Smooth muscle cell (in vitro differentiated cells): ENCODE results near the gene MEF2B. TPM values are rescaled to one million over a fixed set of nuclear protein-coding genes. Genes with fewer than 3 reads are reported as not detected.
A peak's percentile ranks its signal among the peaks of the same experiment; 100 is the strongest.
"Not testable (repeated sequence)": the region's sequence is repeated elsewhere in the genome, so short reads cannot be mapped to it uniquely, and the experiment has no call there.

ENCODE experiments used
- DNase-seq: peaks from one replicate; lab custom pipeline; 2025; ENCODE audit not compliant: unreplicated experiment; lab: John Stamatoyannopoulos, UW
- H2AFZ ChIP-seq: fragments of 200-600 bp; sonication (generic); 2 replicates; pipeline ENCODE4 v1.6.0; 2016; ENCODE audit warnings: antibody characterized with exemption, low read depth, mild to moderate bottlenecking
- H3F3A ChIP-seq: fragments of 200-600 bp; sonication (generic); 2 replicates; pipeline ENCODE4 v1.6.0; 2017; ENCODE audit warnings: antibody characterized with exemption, low read depth
- H3K27ac ChIP-seq: fragments of 200-600 bp; sonication (generic); 2 replicates; pipeline ENCODE4 v1.5.1; 2016; ENCODE audit warnings: low read depth, mild to moderate bottlenecking
- H3K27me3 ChIP-seq: fragments of 200-600 bp; sonication (generic); 2 replicates; pipeline ENCODE4 v1.6.1; 2016; ENCODE audit warnings: low read depth, mild to moderate bottlenecking
- H3K36me3 ChIP-seq: fragments of 200-600 bp; sonication (generic); 2 replicates; pipeline ENCODE4 v1.5.1; 2016; ENCODE audit warnings: low read depth
- H3K4me1 ChIP-seq: fragments of 200-600 bp; sonication (generic); 2 replicates; pipeline ENCODE4 v1.5.1; 2016; ENCODE audit warnings: low read depth
- H3K4me2 ChIP-seq: fragments of 200-600 bp; sonication (generic); 2 replicates; pipeline ENCODE4 v1.6.0; 2016; ENCODE audit warnings: mild to moderate bottlenecking
- H3K4me3 ChIP-seq: fragments of 200-600 bp; sonication (generic); 2 replicates; pipeline ENCODE4 v1.5.1; 2016; ENCODE audit warnings: mild to moderate bottlenecking
- H3K79me2 ChIP-seq: fragments of 200-600 bp; sonication (generic); 2 replicates; pipeline ENCODE4 v1.6.0; 2016; ENCODE audit warnings: low read depth, mild to moderate bottlenecking
- H3K9ac ChIP-seq: fragments of 200-600 bp; sonication (generic); 2 replicates; pipeline ENCODE4 v1.6.0; 2016; ENCODE audit warnings: low read depth
- H3K9me3 ChIP-seq: fragments of 200-600 bp; sonication (generic); replicated peaks from 2 replicates; pipeline ENCODE4 v1.5.1; 2016; ENCODE audit warnings: low read depth
- H4K20me1 ChIP-seq: fragments of 200-600 bp; sonication (generic); 2 replicates; pipeline ENCODE4 v1.6.0; 2016; ENCODE audit warnings: low read depth
- CTCF ChIP-seq: fragments of 200-600 bp; sonication (generic); IDR thresholded peaks from 2 replicates; pipeline ENCODE4 v1.5.1; 2017; ENCODE audit warnings: borderline replicate concordance, mild to moderate bottlenecking, antibody characterized with exemption; ENCODE audit not compliant: insufficient read depth, poor library complexity, severe bottlenecking
- WGBS: methylation state at CpG from one replicate; pipeline ENCODE4 v1.1.7; 2016; ENCODE audit warnings: low lambda C conversion rate; 5-methylcytosine and 5-hydroxymethylcytosine counted together
- polyA plus RNA-seq: library from polyadenylated mRNA; unstranded; fragments of >200 nt; fragmentation: Nextera tagmentation; extraction: Ambion mirVana; gene quantifications from 2 replicates; pipeline ENCODE4 v1.2.1, GENCODE V29; 2016
- total RNA-seq: library from RNA; depleted of rRNA; stranded (reverse); fragments of >200 nt; gene quantifications from 2 replicates; pipeline ENCODE4 v1.2.3, GENCODE V29; 2014

Gene MEF2B
- total and polyA plus RNA-seq, 2 experiments from 2014 or later = 2.9 TPM; not detected in 1

- Histone ChIP-seq H3K4me2 (peak overlapping the region; percentile 95), H3K36me3 (no peaks in the 10 kb centered on the region), H3F3A (no peaks in the 10 kb centered on the region), H3K79me2 (no peaks in the 10 kb centered on the region), H3K27ac (peak overlapping the region; percentile 31), H3K4me3 (peak overlapping the region; percentile 50), H3K9ac (peak overlapping the region; percentile 43), H3K27me3 (no peaks in the 10 kb centered on the region), H4K20me1 (peaks cover 3% of the 10 kb centered on the region), H3K4me1 (peaks cover 8% of the 10 kb centered on the region), H2AFZ (peak overlapping the region; percentile 72), H3K9me3 (no peaks in the 10 kb centered on the region)
- 10% methylated on average over 9 of the region's 36 CpGs for whole genome bisulfite sequencing
- no peak for TF ChIP-seq CTCF
- DNase-seq = peak; percentile 62
Observed at GRCh38 chr19:19105365-19106055, 64.6 kb downstream of the MEF2B start.

GRCh38 chr19:19103167-19103566, 66.9 kb downstream of the MEF2B start:
- H3K27me3 ChIP-seq = no peaks in the 10 kb centered on the region
- no peaks in the 10 kb centered on the region for H3K79me2 ChIP-seq
- peaks cover 6% of the 10 kb centered on the region for H3K4me1 ChIP-seq
- TF ChIP-seq CTCF = no peak
- WGBS = 73% methylated on average over 11 of the region's 11 CpGs
- no peak overlapping the region for H3K4me2 ChIP-seq
- no peak overlapping the region for H3K4me3 ChIP-seq
- DNase-seq = no peak
- no peaks in the 10 kb centered on the region for H3K9me3 ChIP-seq
- H3K27ac ChIP-seq = no peak overlapping the region
- H2AFZ ChIP-seq = no peak overlapping the region
- no peaks in the 10 kb centered on the region for H4K20me1 ChIP-seq
- H3F3A ChIP-seq = no peaks in the 10 kb centered on the region
- no peak overlapping the region for H3K9ac ChIP-seq
- H3K36me3 ChIP-seq = no peaks in the 10 kb centered on the region

GRCh38 chr19:19102566-19102965, 67.5 kb downstream of the MEF2B start:
- H3K9me3 ChIP-seq, H3F3A ChIP-seq, H2AFZ ChIP-seq, H3K36me3 ChIP-seq, H3K4me1 ChIP-seq, H3K27me3 ChIP-seq, H3K27ac ChIP-seq, H3K4me2 ChIP-seq, DNase-seq, H4K20me1 ChIP-seq, H3K79me2 ChIP-seq, H3K9ac ChIP-seq, H3K4me3 ChIP-seq: not testable (repeated sequence)
- over 99% methylated on average over 10 of the region's 10 CpGs for WGBS

GRCh38 chr19:19101540-19101939, 68.5 kb downstream of the MEF2B start:
- Histone ChIP-seq H4K20me1 (no peaks in the 10 kb centered on the region), H3K79me2 (no peaks in the 10 kb centered on the region), H3K9me3 (no peaks in the 10 kb centered on the region), H3K4me2 (no peak overlapping the region), H3F3A (no peaks in the 10 kb centered on the region), H2AFZ (no peak overlapping the region), H3K27ac (no peak overlapping the region), H3K9ac (no peak overlapping the region), H3K27me3 (no peaks in the 10 kb centered on the region), H3K36me3 (no peaks in the 10 kb centered on the region), H3K4me3 (no peak overlapping the region), H3K4me1 (peaks cover 5% of the 10 kb centered on the region)
- WGBS = 93% methylated on average over 8 of the region's 8 CpGs
- DNase-seq = no peak
- no peak for TF ChIP-seq CTCF
